ENCODE measurements around the gene DLG2.

Gene DLG2

GRCh38 chr11:83715927-83716535 is 1911.1 kb downstream of the DLG2 start:
- no peaks in the 10 kb centered on the region for H3F3A ChIP-seq (ENCODE audit: insufficient read depth, low read length)
- H3K9ac ChIP-seq (ENCODE audit: low read length): no peak overlapping the region
- H3K27ac ChIP-seq (ENCODE audit: low read depth, low read length, poor library complexity, severe bottlenecking): no peak overlapping the region
- H3K27me3 ChIP-seq (ENCODE audit: insufficient read depth, low read length): no peaks in the 10 kb centered on the region
- H3K79me2 ChIP-seq (ENCODE audit: insufficient read depth, low read length): no peaks in the 10 kb centered on the region
- H3K4me1 ChIP-seq (ENCODE audit: insufficient read depth, low read length, severe bottlenecking): peaks cover 18% of the 10 kb centered on the region
- no peak overlapping the region for H2AFZ ChIP-seq (ENCODE audit: low read length)
- TF ChIP-seq EZH2 (IDR thresholded peaks at IDR 0.05; ENCODE audit: borderline replicate concordance, low read length) (no peak), CTCF (IDR thresholded peaks at IDR 0.05; ENCODE audit: low read length) (no peak)
- no peaks in the 10 kb centered on the region for H3K9me3 ChIP-seq (ENCODE audit: low read length)
- no peaks in the 10 kb centered on the region for H3K36me3 ChIP-seq (ENCODE audit: insufficient read depth, low read length)
- H3K4me3 ChIP-seq (ENCODE audit: low read depth, low read length, poor library complexity, severe bottlenecking): no peak overlapping the region
- H4K20me1 ChIP-seq (ENCODE audit: insufficient read depth, low read length): no peaks in the 10 kb centered on the region
- H3K4me2 ChIP-seq (ENCODE audit: low read length): no peak overlapping the region
- H3K9me2 ChIP-seq (ENCODE audit: low read depth, low read length): no peaks in the 10 kb centered on the region

- Histone ChIP-seq H3K9me2 (ENCODE audit: low read depth, low read length) (no peaks in the 10 kb centered on the region), H2AFZ (ENCODE audit: low read length) (no peak overlapping the region), H3K9me3 (ENCODE audit: low read length) (no peaks in the 10 kb centered on the region), H4K20me1 (ENCODE audit: insufficient read depth, low read length) (no peaks in the 10 kb centered on the region), H3F3A (ENCODE audit: insufficient read depth, low read length) (no peaks in the 10 kb centered on the region), H3K4me3 (ENCODE audit: low read depth, low read length, poor library complexity, severe bottlenecking) (no peak overlapping the region), H3K36me3 (ENCODE audit: insufficient read depth, low read length) (no peaks in the 10 kb centered on the region), H3K9ac (ENCODE audit: low read length) (no peak overlapping the region), H3K4me2 (ENCODE audit: low read length) (no peak overlapping the region), H3K4me1 (ENCODE audit: insufficient read depth, low read length, severe bottlenecking) (peaks cover 11% of the 10 kb centered on the region), H3K79me2 (ENCODE audit: insufficient read depth, low read length) (no peaks in the 10 kb centered on the region), H3K27me3 (ENCODE audit: insufficient read depth, low read length) (no peaks in the 10 kb centered on the region), H3K27ac (ENCODE audit: low read depth, low read length, poor library complexity, severe bottlenecking) (no peak overlapping the region)
- TF ChIP-seq EZH2 (IDR thresholded peaks at IDR 0.05; ENCODE audit: borderline replicate concordance, low read length) (no peak), CTCF (IDR thresholded peaks at IDR 0.05; ENCODE audit: low read length) (no peak)
Measured at GRCh38 chr11:83713708-83714107, 1913.4 kb downstream of the DLG2 start.

GRCh38 chr11:83711106-83711527 is 1916.0 kb downstream of the DLG2 start:
- no peaks in the 10 kb centered on the region for H3K4me1 ChIP-seq (ENCODE audit: insufficient read depth, low read length, severe bottlenecking)
- H3K9me2 ChIP-seq (ENCODE audit: low read depth, low read length): no peaks in the 10 kb centered on the region
- H3K36me3 ChIP-seq (ENCODE audit: insufficient read depth, low read length): no peaks in the 10 kb centered on the region
- H3K9me3 ChIP-seq (ENCODE audit: low read length): no peaks in the 10 kb centered on the region
- H3K4me3 ChIP-seq (ENCODE audit: low read depth, low read length, poor library complexity, severe bottlenecking): no peak overlapping the region
- no peaks in the 10 kb centered on the region for H4K20me1 ChIP-seq (ENCODE audit: insufficient read depth, low read length)
- H3K9ac ChIP-seq (ENCODE audit: low read length): no peak overlapping the region
- no peaks in the 10 kb centered on the region for H3F3A ChIP-seq (ENCODE audit: insufficient read depth, low read length)
- TF ChIP-seq EZH2 (IDR thresholded peaks at IDR 0.05; ENCODE audit: borderline replicate concordance, low read length): no peak
- no peak; the same call in 1 of the 2 replicates for TF ChIP-seq CTCF (IDR thresholded peaks at IDR 0.05; ENCODE audit: low read length)
- no peak overlapping the region for H3K4me2 ChIP-seq (ENCODE audit: low read length)
- no peaks in the 10 kb centered on the region for H3K27me3 ChIP-seq (ENCODE audit: insufficient read depth, low read length)
- no peak overlapping the region for H3K27ac ChIP-seq (ENCODE audit: low read depth, low read length, poor library complexity, severe bottlenecking)
- no peak overlapping the region for H2AFZ ChIP-seq (ENCODE audit: low read length)
- H3K79me2 ChIP-seq (ENCODE audit: insufficient read depth, low read length): no peaks in the 10 kb centered on the region

Measured in OCI-LY1 (cell line).